Measurements from ENCODE around the gene FAT2.

The FAT2 gene

DNA sequence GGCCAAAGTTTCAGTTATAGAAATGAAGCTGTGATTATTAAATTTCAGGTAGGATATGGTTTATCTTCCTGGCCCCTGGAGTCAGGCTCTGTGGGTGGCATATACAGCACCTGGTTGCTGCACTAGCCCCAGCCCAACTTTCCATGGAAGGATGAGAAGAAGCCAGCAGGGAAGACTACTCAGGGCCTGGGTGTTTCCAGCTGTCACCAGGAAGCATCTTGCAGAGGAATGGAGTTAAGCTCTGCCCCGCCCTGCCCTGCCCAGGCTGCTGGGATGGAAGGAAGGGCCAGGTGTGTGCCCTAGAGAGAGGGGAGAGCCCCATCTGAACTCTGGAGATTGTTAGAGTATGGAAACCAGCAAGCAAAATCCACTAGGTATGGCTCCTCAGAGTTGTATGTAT, 42.8 kb upstream of the FAT2 start:
- Histone ChIP-seq H3K9ac (ENCODE audit: low read depth, low read length) (no peak overlapping the region), H3K4me1 (ENCODE audit: insufficient read depth, low read length) (no peaks in the 10 kb centered on the region), H3K4me3 (ENCODE audit: low read depth in 1 of 2, low read length in 2 of 2) (no peak overlapping the region), H3K27me3 (ENCODE audit: insufficient read depth, low read length, poor library complexity) (peaks cover 27% of the 10 kb centered on the region), H4K20me1 (ENCODE audit: insufficient read depth, low read length) (no peaks in the 10 kb centered on the region), H3K79me2 (ENCODE audit: insufficient read depth, low read length) (no peaks in the 10 kb centered on the region), H3K27ac (ENCODE audit: low read length) (no peak overlapping the region), H3K4me2 (ENCODE audit: insufficient read depth, low read length) (no peak overlapping the region), H3K9me3 (ENCODE audit: insufficient read depth, low read length, severe bottlenecking) (no peaks in the 10 kb centered on the region), H2AFZ (ENCODE audit: low read depth, low read length) (no peak overlapping the region), H3K36me3 (ENCODE audit: insufficient read depth, low read length) (no peaks in the 10 kb centered on the region)
- no peak for DNase-seq
- no peak for TF ChIP-seq CTCF (IDR thresholded peaks at IDR 0.05; ENCODE audit: borderline replicate concordance, extremely low read depth, low read length, poor library complexity, severe bottlenecking)
- no peak for TF ChIP-seq EZH2 (IDR thresholded peaks at IDR 0.05; ENCODE audit: borderline replicate concordance, low read depth, low read length, severe bottlenecking)
- ATAC-seq (ENCODE audit: insufficient read depth, low read depth), result no peak

DNA sequence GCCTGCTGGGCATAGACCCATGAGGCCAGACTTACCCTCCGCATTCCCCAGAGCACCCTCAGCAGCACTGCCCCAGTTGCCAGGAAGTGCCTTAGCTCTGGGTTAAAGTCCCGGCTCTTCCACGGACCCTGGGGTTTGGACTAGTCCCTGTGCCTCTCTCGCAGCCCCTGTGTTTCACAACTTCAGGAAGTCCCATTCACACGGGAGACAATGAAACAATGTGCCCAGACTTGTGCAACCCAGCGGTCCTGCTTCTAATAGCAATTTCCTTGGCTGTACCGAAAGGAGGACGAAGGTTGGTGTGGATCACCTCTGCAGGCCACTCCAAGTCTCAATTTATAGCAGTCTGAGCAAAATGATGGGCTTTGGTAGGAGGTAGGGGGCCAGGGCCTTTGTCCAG, 41.8 kb upstream of the FAT2 start:
- H4K20me1 ChIP-seq (ENCODE audit: insufficient read depth, low read length), result no peaks in the 10 kb centered on the region; the same call in 1 of the 2 replicates
- no peaks in the 10 kb centered on the region for H3K79me2 ChIP-seq (ENCODE audit: insufficient read depth, low read length)
- no peak overlapping the region for H3K4me2 ChIP-seq (ENCODE audit: insufficient read depth, low read length)
- H3K27ac ChIP-seq (ENCODE audit: low read length), result no peak overlapping the region
- no peaks in the 10 kb centered on the region for H3K36me3 ChIP-seq (ENCODE audit: insufficient read depth, low read length)
- no peak overlapping the region for H2AFZ ChIP-seq (ENCODE audit: low read depth, low read length)
- H3K27me3 ChIP-seq (ENCODE audit: insufficient read depth, low read length, poor library complexity), result peaks cover 25% of the 10 kb centered on the region
- no peaks in the 10 kb centered on the region for H3K9me3 ChIP-seq (ENCODE audit: insufficient read depth, low read length, severe bottlenecking)
- H3K9ac ChIP-seq (ENCODE audit: low read depth, low read length), result no peak overlapping the region
- TF ChIP-seq EZH2 (IDR thresholded peaks at IDR 0.05; ENCODE audit: borderline replicate concordance, low read depth, low read length, severe bottlenecking) (no peak), CTCF (IDR thresholded peaks at IDR 0.05; ENCODE audit: borderline replicate concordance, extremely low read depth, low read length, poor library complexity, severe bottlenecking) (no peak)
- no peak overlapping the region for H3K4me3 ChIP-seq (ENCODE audit: low read depth in 1 of 2, low read length in 2 of 2)
- DNase-seq (no peak), ATAC-seq (ENCODE audit: insufficient read depth, low read depth) (no peak)
- no peaks in the 10 kb centered on the region for H3K4me1 ChIP-seq (ENCODE audit: insufficient read depth, low read length)

DNA sequence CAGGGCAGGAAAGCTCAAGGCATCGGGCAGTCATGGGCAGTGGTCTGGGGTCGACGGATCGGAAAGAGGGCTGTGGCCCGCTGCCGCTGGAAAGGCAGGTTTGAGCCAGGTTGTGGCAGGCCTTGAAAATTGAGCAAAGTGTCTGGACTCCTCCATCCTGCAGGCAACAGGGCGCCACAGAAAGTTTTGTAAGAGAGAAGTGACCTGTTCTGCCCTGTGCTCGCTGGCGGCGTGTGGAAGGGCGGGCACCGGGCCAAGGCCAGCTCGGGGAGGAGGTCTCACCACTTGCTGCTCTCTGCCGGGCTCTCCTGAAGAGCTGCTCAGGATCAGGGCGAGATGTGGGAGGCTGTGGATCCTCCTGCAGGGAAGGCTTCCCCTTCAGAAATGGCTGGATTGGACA, 41.4 kb upstream of the FAT2 start:
- ATAC-seq (ENCODE audit: insufficient read depth, low read depth) (no peak), DNase-seq (no peak)
- Histone ChIP-seq H3K4me3 (ENCODE audit: low read depth in 1 of 2, low read length in 2 of 2) (no peak overlapping the region), H3K27me3 (ENCODE audit: insufficient read depth, low read length, poor library complexity) (peaks cover 25% of the 10 kb centered on the region), H3K4me1 (ENCODE audit: insufficient read depth, low read length) (no peaks in the 10 kb centered on the region), H3K4me2 (ENCODE audit: insufficient read depth, low read length) (no peak overlapping the region), H2AFZ (ENCODE audit: low read depth, low read length) (no peak overlapping the region), H3K9ac (ENCODE audit: low read depth, low read length) (no peak overlapping the region), H3K79me2 (ENCODE audit: insufficient read depth, low read length) (no peaks in the 10 kb centered on the region), H3K27ac (ENCODE audit: low read length) (no peak overlapping the region), H4K20me1 (ENCODE audit: insufficient read depth, low read length) (no peaks in the 10 kb centered on the region; the same call in 1 of the 2 replicates), H3K36me3 (ENCODE audit: insufficient read depth, low read length) (no peaks in the 10 kb centered on the region), H3K9me3 (ENCODE audit: insufficient read depth, low read length, severe bottlenecking) (no peaks in the 10 kb centered on the region)
- TF ChIP-seq CTCF (IDR thresholded peaks at IDR 0.05; ENCODE audit: borderline replicate concordance, extremely low read depth, low read length, poor library complexity, severe bottlenecking) (no peak), EZH2 (IDR thresholded peaks at IDR 0.05; ENCODE audit: borderline replicate concordance, low read depth, low read length, severe bottlenecking) (no peak)

DNA sequence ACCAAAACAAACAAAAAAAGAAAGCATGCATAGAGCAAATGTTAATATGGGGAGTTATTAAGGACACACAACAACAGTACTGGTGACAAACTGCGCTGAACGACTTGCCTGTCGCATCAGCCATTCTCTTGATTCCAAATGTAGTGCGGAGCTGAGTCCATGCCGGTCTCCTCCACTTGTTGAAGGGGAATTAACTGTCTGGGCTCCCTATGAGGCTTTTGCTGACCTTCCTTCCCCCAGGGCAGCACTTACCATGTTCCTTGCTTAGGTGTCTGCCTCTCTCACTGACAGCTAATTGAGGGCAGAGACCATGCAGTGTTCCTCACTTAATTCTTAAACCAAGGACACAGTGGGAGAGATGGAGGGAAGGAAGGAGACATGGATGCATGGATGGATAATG, 40.8 kb upstream of the FAT2 start:
- no peaks in the 10 kb centered on the region for H3K79me2 ChIP-seq (ENCODE audit: insufficient read depth, low read length)
- no peak overlapping the region for H3K27ac ChIP-seq (ENCODE audit: low read length)
- ATAC-seq (ENCODE audit: insufficient read depth, low read depth) (no peak), DNase-seq (no peak)
- H3K4me1 ChIP-seq (ENCODE audit: insufficient read depth, low read length), result no peaks in the 10 kb centered on the region
- no peaks in the 10 kb centered on the region for H3K9me3 ChIP-seq (ENCODE audit: insufficient read depth, low read length, severe bottlenecking)
- H4K20me1 ChIP-seq (ENCODE audit: insufficient read depth, low read length), result no peaks in the 10 kb centered on the region; the same call in 1 of the 2 replicates
- no peak overlapping the region for H3K9ac ChIP-seq (ENCODE audit: low read depth, low read length)
- peaks cover 27% of the 10 kb centered on the region for H3K27me3 ChIP-seq (ENCODE audit: insufficient read depth, low read length, poor library complexity)
- no peak overlapping the region for H3K4me2 ChIP-seq (ENCODE audit: insufficient read depth, low read length)
- TF ChIP-seq EZH2 (IDR thresholded peaks at IDR 0.05; ENCODE audit: borderline replicate concordance, low read depth, low read length, severe bottlenecking), result no peak
- TF ChIP-seq CTCF (IDR thresholded peaks at IDR 0.05; ENCODE audit: borderline replicate concordance, extremely low read depth, low read length, poor library complexity, severe bottlenecking), result no peak
- H3K4me3 ChIP-seq (ENCODE audit: low read depth in 1 of 2, low read length in 2 of 2), result no peak overlapping the region
- no peak overlapping the region for H2AFZ ChIP-seq (ENCODE audit: low read depth, low read length)
- no peaks in the 10 kb centered on the region for H3K36me3 ChIP-seq (ENCODE audit: insufficient read depth, low read length)
